HL-60 (cell line): ENCODE measurements around the gene TIMM8A.

Experiments used
- CTCF ChIP-seq: IDR thresholded peaks from one replicate; pipeline ENCODE4 v1.5.1; 2011; ENCODE audit warnings: low read length, control low read depth, inconsistent platforms; ENCODE audit not compliant: insufficient read depth
- GABPA ChIP-seq: IDR thresholded peaks from 2 replicates; pipeline ENCODE4 v1.6.1; 2012; ENCODE audit warnings: low read depth
- POLR2AphosphoS5 ChIP-seq: IDR thresholded peaks from 2 replicates; pipeline ENCODE4 v1.6.1; 2012; ENCODE audit warnings: low read depth

GRCh38 chrX:101365301-101365795 lies 16.8 kb upstream of the TIMM8A start:
- TF ChIP-seq CTCF (no peak), POLR2AphosphoS5 (no peak), GABPA (no peak)
